Measurements from ENCODE around the gene NDC1. TPM values are rescaled to one million over a fixed set of nuclear protein-coding genes. Genes with fewer than 3 reads are reported as not detected.
"Not testable (repeated sequence)": the region's sequence is repeated elsewhere in the genome, so short reads cannot be mapped to it uniquely, and the experiment has no call there.

NDC1 gene, protein sequence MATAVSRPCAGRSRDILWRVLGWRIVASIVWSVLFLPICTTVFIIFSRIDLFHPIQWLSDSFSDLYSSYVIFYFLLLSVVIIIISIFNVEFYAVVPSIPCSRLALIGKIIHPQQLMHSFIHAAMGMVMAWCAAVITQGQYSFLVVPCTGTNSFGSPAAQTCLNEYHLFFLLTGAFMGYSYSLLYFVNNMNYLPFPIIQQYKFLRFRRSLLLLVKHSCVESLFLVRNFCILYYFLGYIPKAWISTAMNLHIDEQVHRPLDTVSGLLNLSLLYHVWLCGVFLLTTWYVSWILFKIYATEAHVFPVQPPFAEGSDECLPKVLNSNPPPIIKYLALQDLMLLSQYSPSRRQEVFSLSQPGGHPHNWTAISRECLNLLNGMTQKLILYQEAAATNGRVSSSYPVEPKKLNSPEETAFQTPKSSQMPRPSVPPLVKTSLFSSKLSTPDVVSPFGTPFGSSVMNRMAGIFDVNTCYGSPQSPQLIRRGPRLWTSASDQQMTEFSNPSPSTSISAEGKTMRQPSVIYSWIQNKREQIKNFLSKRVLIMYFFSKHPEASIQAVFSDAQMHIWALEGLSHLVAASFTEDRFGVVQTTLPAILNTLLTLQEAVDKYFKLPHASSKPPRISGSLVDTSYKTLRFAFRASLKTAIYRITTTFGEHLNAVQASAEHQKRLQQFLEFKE
- 27.3 and 28.4 TPM in 2 replicates for total RNA-seq

GRCh38 chr1:53837924-53838653 is at the start of gene NDC1:
NDC1 (minus strand) TSS chr1:53838296; CDS start chr1:53838261, 35 bp downstream.
- intact Hi-C loops (cut with micrococcal nuclease) = loop anchor here (1.0 kb wide), 5 partner anchors 51 to 926 kb away; partner anchors contain the start of genes IFT25, PARS2 and YIPF1

DNA sequence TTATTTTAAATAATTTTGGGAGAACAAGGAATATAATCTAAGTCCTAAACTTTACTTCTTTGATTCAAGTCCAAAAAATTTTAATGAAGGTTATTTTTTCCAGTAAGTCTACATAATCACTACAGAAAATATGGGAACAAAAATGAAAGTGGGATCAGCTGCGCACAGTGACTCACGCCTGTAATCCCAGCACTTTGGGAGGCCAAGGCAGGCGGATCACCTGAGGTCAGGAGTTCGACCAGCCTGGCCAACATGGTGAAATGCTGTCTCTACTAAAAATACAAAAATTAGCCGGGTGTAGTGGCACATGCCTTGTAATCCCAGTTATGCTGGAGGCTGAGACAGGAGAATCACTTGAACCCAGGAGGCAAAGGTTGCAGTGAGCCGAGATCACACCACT is 45.5 kb upstream of the NDC1 start:
- intact Hi-C loops (cut with micrococcal nuclease) = loop anchor here (10.0 kb wide), 1 partner anchor 601 kb away; no protein-coding TSS in a partner anchor

DNA sequence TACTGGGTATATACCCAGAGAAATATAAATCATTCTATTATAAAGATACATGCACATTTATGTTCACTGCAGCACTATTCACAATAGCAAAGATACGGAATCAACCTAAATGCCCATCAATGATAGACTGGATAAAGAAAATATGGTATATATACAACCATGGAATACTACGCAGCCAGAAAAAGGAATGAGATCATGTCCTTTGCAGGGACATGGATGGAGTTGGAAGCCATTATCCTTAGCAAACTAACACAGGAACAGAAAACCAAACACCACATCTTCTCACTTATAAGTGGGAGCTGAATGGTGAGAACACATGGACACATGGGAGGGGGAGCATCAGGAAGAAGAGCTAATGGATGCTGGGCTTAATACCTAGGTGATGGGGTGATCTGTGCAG is 43.8 kb upstream of the NDC1 start:
- intact Hi-C loops (cut with micrococcal nuclease) = loop anchor here (10.0 kb wide), 1 partner anchor 603 kb away; no protein-coding TSS in a partner anchor

- intact Hi-C loops (cut with micrococcal nuclease) = loop anchor here (1.0 kb wide), 1 partner anchor 71 kb away; no protein-coding TSS in a partner anchor
Measured at GRCh38 chr1:53878492-53879105, 40.5 kb upstream of the NDC1 start.

DNA sequence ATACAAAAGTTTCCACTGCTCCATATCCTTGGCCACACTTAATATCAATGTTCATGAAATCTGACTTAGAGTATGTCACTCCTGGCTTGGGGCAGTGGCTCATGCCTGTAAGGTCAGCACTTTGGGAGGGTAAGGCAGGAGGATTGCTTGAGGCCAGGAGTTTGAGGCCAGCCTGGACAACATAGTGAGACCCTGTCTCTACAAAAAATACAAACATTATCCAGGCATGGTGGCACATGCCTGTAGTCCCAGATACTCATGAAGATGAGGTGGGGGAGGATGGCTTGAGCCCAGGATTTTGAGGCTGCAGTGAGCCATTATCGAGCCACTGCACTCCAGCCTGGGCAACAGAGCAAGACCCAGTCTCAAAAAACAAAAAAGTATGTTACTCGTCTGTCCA is 37.1 kb upstream of the NDC1 start:
- intact Hi-C loops (cut with micrococcal nuclease) = not testable (repeated sequence)

- intact Hi-C loops (cut with micrococcal nuclease) = no loop called here
Measured at GRCh38 chr1:53871773-53872484, 33.8 kb upstream of the NDC1 start.

GRCh38 chr1:53871221-53871620 is 33.1 kb upstream of the NDC1 start:
- intact Hi-C loops (cut with micrococcal nuclease) = no loop called here

- intact Hi-C loops (cut with micrococcal nuclease) = no loop called here
Measured at GRCh38 chr1:53869454-53870117, 31.5 kb upstream of the NDC1 start.

DNA sequence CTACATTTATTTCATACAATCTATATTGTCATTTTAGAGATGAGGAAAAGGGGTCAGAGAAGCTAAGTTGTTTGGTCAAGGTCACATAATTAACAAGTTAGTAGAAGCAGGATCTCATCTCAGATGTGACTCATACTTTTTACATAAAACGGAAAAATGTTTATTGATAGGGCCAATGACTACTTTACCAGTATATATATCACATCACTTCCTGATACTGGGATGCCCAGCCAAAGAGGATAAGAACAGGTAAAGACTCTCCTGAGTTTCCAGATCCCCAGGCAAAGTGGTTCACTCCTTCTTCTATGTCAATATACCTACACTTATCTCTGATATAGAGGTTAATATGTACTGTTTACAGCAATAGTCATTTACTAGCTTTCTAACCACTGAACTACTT is 30.5 kb upstream of the NDC1 start:
- intact Hi-C loops (cut with micrococcal nuclease) = no loop called here

DNA sequence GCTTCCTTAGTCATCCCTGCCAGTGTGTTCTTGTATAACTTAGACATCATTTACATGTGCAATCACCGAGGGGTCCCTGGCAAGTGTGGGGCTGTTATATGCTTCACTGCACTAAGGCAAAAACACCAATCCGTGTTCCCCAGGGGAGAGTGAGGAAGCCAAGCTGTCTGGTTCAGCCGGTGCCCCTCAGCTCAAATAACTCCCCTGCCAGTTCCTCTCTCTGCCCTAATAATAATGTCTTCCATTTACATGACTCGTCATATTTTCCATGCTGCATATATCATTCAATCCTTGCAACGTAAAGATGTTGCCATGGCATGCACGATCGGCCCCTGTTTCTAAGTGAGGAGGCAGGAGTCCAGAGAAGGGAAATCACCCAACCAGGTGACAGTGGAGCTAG is 24.4 kb upstream of the NDC1 start:
- intact Hi-C loops (cut with micrococcal nuclease) = loop anchor here (5.0 kb wide), 1 partner anchor 220 kb away; no protein-coding TSS in a partner anchor

DNA sequence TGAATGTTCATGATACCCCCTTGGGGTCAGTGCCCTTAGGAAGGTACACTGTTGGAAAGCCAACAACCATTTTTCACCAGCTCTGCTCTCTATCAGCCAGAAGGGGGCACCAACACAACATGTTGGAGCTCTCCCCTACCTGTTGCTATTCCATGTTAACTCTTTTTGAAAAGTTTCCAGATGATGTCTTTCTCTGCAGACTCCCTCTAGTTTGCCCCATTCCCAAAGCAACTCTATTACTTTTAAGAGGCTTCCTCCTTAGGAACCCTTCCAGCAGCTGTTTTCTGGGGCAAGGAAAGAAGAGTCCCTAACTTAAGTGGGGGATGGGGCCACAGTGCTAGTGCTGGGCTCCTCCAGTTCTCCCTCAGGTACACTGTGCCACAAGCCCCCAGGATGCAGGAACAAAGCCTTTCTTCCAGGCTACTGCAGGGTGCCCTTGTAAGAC is 22.9 kb upstream of the NDC1 start:
- intact Hi-C loops (cut with micrococcal nuclease) = loop anchor here (1.0 to 5.0 kb wide), 3 partner anchors 84 to 221 kb away; partner anchors contain the start of gene IFT25

GRCh38 chr1:53851571-53852285 is 13.6 kb upstream of the NDC1 start:
- intact Hi-C loops (cut with micrococcal nuclease) = no loop called here

DNA sequence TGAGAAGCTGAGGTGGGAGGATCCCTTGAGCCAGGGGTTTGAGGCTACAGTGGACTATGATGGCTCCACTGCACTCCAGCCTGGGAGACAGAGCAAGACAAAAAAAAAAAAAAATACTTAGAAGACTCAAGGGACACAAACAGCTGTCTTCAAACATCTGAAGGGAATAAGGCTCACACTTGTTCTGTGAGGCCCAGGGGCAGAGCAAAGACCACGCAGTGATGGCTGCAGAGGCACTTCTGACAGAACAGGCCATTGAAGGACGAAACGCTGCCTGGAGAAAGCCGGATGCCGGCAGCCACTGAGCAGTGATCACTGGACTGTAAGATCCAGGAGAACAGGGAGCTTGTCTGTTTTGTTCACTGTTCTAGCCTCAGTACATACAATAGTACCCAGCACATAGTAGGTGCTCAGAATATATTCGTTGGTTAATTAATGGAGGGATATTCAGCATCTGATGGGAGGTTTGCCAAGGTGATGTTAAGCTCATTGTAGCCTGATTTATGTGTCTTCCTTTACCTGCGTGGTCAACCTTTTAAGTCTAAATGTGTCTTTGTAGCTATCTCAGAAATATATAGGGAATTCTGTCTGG is 12.1 kb upstream of the NDC1 start:
- intact Hi-C loops (cut with micrococcal nuclease) = no loop called here

DNA sequence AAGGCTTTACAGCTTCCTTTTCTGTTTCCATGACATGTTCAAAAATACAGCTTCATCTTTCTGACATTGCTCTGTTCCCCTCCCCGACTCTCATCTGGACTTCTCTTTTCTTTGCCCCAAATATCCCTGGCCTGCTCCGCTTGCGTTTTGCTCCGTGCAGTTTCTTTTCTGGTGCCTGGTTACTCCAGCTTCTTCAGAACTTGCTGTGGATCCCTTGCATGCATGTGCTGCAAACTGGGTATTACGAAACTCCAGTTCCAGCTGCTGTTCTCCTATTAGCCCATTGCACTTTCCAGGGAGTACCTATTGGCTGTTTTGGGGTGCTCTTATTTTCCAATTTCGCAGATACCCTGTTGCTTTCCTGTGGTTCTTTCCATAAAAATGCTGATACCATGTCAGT is 9.9 kb upstream of the NDC1 start:
- intact Hi-C loops (cut with micrococcal nuclease) = no loop called here

DNA sequence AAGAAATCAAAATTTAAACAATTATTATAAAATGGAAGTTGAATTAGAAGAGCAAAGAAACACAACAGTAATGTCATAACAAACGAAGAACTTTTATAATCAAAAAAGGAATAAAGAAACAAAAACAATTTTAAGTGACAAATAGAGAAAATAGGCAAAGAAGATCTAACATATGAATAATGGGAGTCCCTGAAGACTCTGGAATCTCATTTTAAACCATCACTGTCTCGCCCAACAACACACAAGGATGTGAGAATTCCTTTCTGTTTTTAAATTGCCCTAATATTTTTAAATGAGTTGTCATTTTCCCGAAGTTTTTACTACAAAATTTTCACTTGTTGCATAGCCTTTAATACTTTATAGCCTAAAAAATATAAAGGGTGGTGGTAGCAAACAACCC is 4.3 kb upstream of the NDC1 start:
- intact Hi-C loops (cut with micrococcal nuclease) = no loop called here

GRCh38 chr1:53838654-53838974 is 518 bp upstream of the NDC1 start:
- intact Hi-C loops (cut with micrococcal nuclease) = loop anchor here (1.0 kb wide), 5 partner anchors 51 to 926 kb away; partner anchors contain the start of genes IFT25, PARS2 and YIPF1

GRCh38 chr1:53837646-53837923 is 511 bp downstream of the NDC1 start:
- intact Hi-C loops (cut with micrococcal nuclease) = no loop called here

DNA sequence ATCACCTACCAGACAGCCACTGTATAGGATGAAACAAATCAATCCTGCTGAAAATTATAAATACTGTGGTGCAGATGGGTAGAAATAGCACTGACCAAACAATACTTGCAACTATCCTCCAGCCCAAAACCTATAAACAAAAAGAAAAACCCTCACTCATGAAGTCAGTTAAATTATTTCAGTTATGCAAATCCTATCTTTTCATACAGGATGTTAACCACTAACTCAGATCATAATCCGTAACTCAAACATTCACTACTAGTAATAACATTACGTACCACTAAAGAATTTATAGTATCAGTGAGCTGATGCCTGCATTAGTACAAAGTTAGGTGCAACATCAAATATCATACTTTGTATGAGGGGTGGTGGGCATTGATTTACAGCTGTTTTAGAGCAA is 2.6 kb downstream of the NDC1 start:
- intact Hi-C loops (cut with micrococcal nuclease) = no loop called here

GRCh38 chr1:53834776-53835175 is 3.3 kb downstream of the NDC1 start:
- intact Hi-C loops (cut with micrococcal nuclease) = no loop called here

All from T-helper 2 cell treated with Interferon-gamma antibody and Interleukin-4, amounts not matched to agents 100 ng/mL and 5 ng/mL, for 36 hours (primary cell).